GM12892 (cell line): ENCODE data around the gene AXIN2.

Experiments
- POLR2A ChIP-seq: IDR thresholded peaks from 2 replicates; pipeline ENCODE4 v1.6.1; 2011; ENCODE audit warnings: low read depth, low read length, control low read depth
- POLR2AphosphoS5 ChIP-seq: IDR thresholded peaks from 2 replicates; pipeline ENCODE4 v1.6.1; 2011; ENCODE audit warnings: low read depth, low read length, control low read depth
- TAF1 ChIP-seq: IDR thresholded peaks from 2 replicates; pipeline ENCODE4 v1.6.1; 2011; ENCODE audit warnings: low read depth, mild to moderate bottlenecking, control low read depth, low read length, borderline replicate concordance

DNA sequence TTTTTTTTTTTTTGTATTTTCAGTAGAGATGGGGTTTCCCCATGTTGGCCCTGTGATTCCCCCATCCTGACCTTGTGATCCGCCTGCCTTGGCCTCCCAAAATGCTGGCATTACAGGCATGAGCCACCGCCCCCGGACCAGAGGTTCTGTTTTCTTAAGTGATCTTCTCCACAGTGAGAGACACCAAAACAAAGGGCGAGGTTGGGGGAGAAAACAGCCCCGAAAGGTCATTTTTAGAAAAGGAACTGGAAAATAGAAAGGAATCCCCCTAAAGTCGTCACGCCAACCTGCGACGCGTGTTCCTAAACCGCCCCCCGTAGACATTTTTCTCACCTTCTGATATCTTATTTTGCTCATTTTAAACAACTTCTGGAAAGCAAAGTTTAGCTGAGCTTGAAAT lies 6.1 kb upstream of the AXIN2 start:
- TF ChIP-seq POLR2A (no peak), POLR2AphosphoS5 (no peak), TAF1 (no peak)
